HG02943 (cell line): ENCODE results near the gene CMYA5.
"Not testable (repeated sequence)": the region's sequence is repeated elsewhere in the genome, so short reads cannot be mapped to it uniquely, and the experiment has no call there.

ENCODE experiments used
- ATAC-seq: cut with Tn5 transposase; IDR thresholded peaks from one replicate; pipeline ENCODE4 v1.9.1; 2021; ENCODE audit warnings: mild to moderate bottlenecking, low read depth, moderate library complexity; ENCODE audit not compliant: unreplicated experiment

Gene CMYA5

DNA sequence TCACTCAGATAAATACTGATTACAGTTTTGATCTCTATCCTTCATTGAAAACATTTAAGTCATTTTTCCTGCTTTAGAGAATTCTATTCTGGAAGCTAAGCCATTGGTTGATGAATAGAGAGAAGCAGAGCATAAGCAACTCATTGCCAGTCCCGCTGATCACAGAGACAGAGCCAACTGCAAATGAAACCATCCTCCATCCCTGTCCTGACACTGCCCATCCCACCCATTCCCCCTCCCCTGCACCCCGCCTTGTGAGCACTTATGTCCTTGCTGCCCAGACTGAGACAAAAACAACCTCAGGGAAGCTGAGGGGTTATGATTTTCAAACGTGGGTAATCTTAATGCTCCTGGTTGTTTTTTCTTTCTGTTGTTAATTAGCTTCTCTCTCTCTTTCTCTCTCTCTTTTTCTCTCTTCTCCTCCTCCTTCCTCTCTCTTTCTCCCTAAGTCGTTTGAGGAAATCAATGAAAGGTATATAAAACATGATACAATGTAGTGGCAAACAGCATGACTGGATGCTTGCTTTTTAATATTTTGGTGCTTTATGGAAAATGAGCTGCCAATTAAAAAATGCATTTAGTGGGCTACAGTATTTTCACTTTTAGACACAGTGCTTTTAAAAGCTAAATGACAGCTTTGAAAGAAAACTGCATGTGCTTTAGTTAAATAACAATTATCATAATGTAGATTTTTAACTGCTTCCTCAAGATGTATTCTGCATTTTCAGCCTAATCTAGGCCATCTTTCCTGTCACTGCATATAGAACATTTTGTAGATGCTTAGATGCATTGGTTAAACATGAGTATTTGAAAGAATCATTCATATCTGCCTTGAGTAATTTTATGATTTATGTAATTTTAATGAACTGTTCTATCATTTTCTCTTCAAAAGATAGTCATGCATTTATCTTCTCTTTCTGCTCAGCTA, 57.3 kb downstream of the CMYA5 start:
- no peak for ATAC-seq

- ATAC-seq, result no peak
These were observed 61.2 kb downstream of the CMYA5 start for GRCh38 chr5:79750611-79751510.

- ATAC-seq, result no peak
These were observed 63.5 kb downstream of the CMYA5 start for GRCh38 chr5:79753092-79753491.

DNA sequence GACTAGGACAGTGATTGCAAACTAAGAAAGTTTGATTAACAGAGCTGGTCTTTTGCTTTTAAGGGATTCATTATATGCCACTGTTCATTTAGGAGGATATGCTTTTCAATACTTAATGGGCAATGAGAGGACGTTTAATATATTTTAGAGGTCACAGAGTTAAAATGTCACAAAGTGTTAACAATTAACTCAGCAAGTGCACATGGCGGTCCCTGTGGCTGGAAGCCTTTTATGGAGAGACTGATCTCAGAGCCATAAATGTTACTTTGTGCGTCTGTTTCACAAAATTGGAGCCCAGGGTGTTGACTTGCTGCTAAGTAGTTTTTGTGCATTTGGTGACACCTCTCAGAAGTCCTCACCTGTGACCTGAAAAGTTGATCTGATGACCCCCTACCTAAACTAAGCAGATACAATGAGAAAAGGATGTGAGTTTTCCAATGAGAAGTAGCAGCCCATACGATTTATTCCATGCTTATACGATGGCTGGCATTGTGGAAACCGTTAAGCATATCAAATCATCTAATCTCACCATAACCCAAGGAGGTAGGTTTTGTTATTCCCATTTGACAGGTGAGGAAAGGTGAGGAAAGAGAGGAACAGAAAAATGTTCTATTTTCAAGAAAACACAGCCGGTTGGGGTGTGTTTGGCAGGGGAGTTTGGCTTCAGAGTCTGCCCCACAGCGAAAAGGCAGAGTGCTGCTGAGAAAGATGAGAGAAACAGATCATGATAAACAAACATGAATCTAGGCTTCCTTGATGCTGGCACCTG, 64.4 kb downstream of the CMYA5 start:
- no peak for ATAC-seq

DNA sequence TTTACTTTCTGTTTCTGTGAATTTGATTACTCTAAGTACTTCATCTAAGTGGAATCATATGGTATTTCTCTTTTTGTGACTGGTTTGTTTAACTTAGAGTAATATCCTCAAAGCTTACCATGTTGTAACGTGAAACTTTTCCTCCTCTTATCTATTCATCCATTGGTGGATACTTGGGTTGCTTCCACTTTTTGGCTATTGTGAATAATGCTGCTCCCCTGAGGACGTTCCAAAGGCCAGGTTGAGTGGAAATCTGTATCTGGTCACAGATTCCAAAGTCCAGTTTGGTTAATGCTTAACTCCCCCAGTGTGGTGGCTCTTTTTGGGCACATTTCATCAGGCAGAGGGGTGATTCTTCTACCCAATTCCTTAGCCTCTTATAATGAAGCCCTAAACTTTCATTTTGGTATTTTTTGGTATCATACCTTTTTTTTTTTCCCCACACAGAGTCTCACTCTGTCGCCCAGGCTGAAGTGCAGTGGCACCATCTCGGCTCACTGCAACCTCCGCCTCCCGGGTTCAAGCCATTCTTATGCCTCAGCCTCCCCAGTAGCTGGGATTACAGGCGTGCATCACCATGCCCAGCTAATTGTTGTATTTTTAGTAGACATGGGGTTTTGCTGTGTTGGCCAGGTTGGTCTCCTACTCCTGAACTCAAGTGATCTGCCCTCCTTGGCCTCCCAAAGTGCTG, 65.4 kb downstream of the CMYA5 start:
- ATAC-seq, result no peak

GRCh38 chr5:79756076-79756475, 66.4 kb downstream of the CMYA5 start:
- ATAC-seq, result no peak

DNA sequence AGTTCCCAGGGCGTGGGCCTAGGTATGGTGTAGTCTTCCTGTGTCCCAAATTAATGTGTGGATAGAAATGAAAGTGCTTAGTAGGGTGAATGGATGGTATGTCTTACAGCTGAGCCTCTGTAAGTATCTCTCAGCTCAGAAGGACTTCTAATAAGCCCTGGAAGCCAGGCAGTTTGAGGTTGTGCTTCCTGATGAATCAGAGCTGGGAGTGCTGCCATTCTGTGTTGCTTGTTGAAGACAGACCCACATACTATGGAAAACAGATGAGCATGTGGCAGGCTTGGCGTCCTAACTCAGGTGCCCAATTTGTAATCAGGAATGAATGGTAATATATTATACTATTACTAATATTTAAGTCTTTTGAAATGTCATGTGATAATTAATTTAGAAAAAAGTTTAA, 69.8 kb downstream of the CMYA5 start:
- ATAC-seq, result no peak

DNA sequence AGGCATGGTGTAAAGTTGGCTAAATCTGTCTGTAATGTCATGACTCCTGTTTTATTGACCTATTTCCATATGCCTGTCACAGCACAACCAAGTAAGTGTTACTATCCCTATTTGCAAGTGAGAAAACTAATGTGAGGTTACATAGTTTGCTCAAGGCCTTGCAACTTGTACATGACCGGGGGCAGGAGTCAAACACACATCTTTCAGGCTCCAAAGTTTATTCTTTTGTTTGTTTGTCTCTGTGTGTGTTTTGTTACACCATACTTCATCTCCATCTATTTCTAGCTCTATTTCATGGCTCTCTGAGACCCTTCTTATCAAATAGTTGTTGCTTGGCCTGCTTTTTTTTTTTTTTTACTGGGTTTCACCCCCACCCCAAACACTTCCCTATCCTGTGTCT, 70.2 kb downstream of the CMYA5 start:
- ATAC-seq, result no peak

DNA sequence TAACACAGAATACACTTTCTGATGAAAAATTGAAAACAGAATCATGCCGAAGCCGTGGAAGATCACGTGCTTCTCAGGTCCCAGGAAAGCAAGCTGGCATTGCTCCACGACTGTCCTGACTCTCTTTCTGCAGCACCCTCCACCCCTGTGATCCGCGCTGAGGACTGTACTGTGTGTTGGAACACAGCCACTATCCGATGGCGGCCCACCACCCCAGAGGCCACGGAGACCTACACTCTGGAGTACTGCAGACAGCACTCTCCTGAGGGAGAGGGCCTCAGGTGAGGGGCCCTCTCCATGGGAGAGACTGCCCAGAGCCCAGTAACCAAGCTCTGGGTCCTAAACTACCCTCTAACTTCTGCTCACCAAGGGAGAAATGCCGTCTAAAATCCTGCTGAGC, 73.3 kb downstream of the CMYA5 start:
- ATAC-seq, result no peak

GRCh38 chr5:79764147-79764546, 74.5 kb downstream of the CMYA5 start:
- ATAC-seq, result not testable (repeated sequence)

DNA sequence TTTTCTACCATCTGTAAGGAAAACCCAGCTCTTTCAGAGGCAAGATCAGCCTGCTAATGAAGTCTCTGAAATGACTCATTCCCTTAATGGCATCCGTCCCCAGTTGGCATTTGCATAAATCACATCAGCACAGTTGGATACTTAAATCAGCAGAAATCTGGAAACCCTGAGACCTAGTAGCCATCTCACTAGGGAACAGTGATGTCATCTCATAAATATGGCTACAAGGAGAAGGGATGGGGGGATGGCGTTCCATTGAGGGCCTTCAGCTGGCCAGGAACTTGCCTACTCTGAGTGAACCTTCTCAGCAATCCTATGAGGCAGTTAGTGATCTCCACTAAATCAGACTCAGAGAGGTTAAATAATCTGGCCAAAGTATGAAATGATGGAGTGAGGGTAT, 81.8 kb downstream of the CMYA5 start:
- no peak for ATAC-seq

DNA sequence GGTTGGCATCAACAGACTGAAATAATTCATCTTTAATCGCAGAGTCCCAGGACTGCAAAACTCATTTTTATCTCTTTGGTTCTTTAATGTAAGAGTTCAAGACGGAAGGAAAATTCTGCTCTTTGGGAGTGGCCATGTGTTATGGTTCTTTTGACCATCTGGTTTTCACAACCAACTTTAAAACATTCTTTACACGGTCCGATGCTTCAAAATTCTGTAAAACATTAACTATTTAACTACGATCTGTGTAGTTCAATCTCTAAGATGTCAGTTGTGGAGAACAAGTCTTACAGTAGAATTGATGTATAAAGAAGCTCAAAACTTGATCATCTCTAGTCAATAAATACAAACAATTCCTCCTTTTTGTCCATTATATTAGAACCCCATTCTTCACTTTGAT, 83.0 kb downstream of the CMYA5 start:
- no peak for ATAC-seq

- no peak for ATAC-seq
These were observed 84.0 kb downstream of the CMYA5 start for GRCh38 chr5:79773612-79774011.

DNA sequence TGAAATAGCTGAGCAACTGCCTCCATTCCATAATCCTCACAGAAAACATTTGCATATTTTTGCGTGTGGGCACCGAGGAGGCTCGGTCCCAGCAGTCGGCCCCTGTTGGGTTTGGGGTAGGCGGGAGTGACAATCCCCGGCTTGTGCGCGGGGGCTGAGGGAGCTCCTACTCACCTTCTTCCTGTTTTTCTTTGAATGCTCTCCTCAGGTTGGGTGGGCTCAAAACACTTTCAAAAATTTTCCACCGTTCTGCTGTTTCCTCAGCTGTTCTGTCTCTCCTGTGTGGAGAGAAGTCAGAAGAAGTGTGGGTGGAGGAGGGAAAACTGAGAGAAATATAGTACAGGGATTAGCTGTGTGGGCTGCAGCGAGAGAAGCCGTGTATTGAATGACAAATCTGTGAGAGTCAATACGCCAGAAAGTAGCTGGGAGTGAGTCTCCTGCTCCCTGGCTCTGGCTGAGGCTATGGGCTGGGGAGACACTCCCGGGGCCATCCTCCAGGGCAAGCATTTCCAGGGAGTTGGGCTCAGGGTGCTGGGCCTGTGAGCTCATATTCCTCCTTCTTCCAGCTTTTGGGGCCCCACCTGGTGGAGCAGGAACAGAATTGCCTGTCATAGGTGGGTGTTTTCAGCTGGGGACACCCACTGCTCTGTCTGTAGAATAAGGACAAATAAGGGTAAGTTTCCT, 84.7 kb downstream of the CMYA5 start:
- no peak for ATAC-seq

DNA sequence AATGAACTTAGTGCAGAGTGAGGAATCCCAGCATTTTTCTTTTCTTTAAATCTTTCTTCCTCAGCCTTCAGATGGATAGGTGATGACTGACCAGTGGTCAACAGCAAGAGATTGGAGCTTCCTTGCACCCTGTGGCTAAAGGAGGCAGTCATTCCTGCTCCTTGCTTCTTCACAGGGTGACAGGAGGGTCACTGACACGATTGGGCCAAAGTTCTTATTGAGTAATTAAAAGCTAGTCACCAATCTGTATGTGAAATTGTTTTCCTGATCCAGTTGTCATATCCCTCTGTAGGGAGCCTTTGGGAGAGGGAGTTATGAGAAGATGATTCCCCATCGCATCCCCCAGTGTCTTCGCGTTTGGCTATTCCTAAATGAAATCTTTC, 85.2 kb downstream of the CMYA5 start:
- no peak for ATAC-seq

- not testable (repeated sequence) for ATAC-seq
These were observed 95.1 kb downstream of the CMYA5 start for GRCh38 chr5:79784741-79785140.

- no peak for ATAC-seq
These were observed 96.3 kb downstream of the CMYA5 start for GRCh38 chr5:79785983-79786382.

DNA sequence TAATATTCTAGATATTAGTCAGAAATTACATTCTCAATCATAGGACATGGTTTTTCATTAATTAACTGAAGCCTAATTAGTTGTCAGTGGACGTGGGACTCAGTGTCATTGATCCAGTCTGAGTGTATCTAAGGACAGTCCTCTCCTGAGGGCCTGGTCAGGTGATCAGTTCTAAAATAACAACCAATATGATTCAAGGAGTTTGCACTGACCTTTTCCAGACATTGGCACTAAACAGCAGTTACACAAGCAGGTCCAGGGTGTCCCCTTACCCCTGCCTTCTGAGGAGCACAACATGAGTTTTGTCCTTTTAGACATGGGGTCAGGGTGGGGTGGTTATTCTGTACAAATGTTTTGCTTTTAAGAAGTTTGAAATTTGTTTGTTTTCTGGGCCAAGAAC, 97.8 kb downstream of the CMYA5 start:
- no peak for ATAC-seq

DNA sequence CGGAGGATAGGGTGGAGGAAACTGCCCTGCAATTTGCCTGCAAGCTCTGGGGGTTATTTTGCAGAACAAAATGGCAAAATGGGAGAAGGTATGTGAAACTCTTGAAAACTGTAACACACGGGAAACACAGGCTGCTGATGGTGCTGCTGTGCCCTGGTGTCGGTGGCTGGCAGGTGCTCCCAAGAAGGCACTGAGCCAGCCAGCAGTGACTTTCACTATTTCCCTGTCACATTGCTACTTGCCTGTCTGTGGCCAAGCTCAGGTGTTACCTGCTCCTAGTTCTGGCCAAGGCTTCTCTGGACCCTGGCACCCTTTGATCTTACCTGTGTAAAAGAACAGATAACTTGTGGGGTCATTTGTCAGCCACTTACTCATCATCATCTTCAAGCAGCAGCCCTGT, 102.2 kb downstream of the CMYA5 start:
- no peak for ATAC-seq

DNA sequence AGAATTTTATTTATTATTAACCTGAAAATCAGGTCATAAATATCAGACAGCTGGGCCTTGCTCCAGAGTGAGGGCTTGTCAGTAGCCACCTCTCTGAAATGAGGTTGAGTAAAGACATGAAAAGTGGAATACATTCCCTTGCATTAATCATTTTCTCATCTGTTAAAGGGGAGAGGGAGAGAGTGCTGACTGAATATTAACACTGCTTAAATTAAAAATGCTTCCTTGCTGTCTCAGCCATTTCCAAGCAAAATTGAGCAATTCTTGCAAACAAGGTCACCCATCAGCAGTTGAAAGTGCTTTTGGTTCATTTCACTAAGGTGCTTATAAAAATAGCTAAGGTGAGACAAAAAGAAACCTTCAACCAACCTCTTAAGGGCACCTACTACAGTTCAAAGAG, 102.8 kb downstream of the CMYA5 start:
- ATAC-seq, result no peak
